Left lung (tissue), 10 donors: ENCODE data around the gene TNFRSF18. TPM values are rescaled to one million over a fixed set of nuclear protein-coding genes. Genes with fewer than 3 reads are reported as not detected.

Source experiments
- ATAC-seq: fragments of 200-7000 bp; cut with Tn5 transposase; one replicate; pipeline ENCODE4 v1.9.1; 2020; ENCODE audit warnings: moderate library complexity
- DNase-seq, 4 donors: peaks; one replicate each; pipeline ENCODE4 v3.0.0-alpha.2; 2013 to 2020
- H3K27ac ChIP-seq, 2 donors: fragments of 200-600 bp; sonication (generic) in 1 of 2; one replicate each; pipeline versions ENCODE4 v1.5.0 to v1.8.0; 2020 to 2021
- H3K27me3 ChIP-seq, 2 donors: fragments of 200-600 bp; sonication (generic) in 1 of 2; one replicate each; pipeline versions ENCODE4 v1.5.0 to v1.8.0; 2020 to 2021
- H3K36me3 ChIP-seq, 2 donors: fragments of 200-600 bp; sonication (generic) in 1 of 2; one replicate each; pipeline versions ENCODE4 v1.5.0 to v1.8.0; 2020 to 2021
- H3K4me1 ChIP-seq, 2 donors: fragments of 200-600 bp; one replicate each; pipeline ENCODE4 v1.8.0; 2021
- H3K4me3 ChIP-seq, 2 donors: fragments of 200-600 bp; sonication (generic) in 1 of 2; one replicate each; pipeline versions ENCODE4 v1.5.0 to v1.8.0; 2020 to 2021; ENCODE audit warnings: mild to moderate bottlenecking in 1 of 2
- H3K9me3 ChIP-seq, 2 donors: fragments of 200-600 bp; sonication (generic) in 1 of 2; one replicate each; pipeline versions ENCODE4 v1.5.0 to v1.8.0; 2020 to 2021
- intact Hi-C, 2 donors: fragments of 100-400 bp; cut with DNase I; formaldehyde crosslinking; loops; one replicate each; pipeline versions ENCODE4 v1.11.2 to v1.14.2; 2022
- polyA plus RNA-seq, 6 donors: library from polyadenylated mRNA; unstranded; fragments of 120-200 nt; gene quantifications; one replicate each; pipeline ENCODE4 v1.2.1, GENCODE V29; 2013; ENCODE audit not compliant: insufficient read length in 6 of 6
- total RNA-seq, 2 donors: library from RNA; stranded (reverse); fragmentation: NEBNext Ultra II Directional; extraction: Animal tissue kit (Norgen Biotek cat#: 25700); gene quantifications; one replicate each; pipeline ENCODE4 v1.2.1, GENCODE V29; 2021
- TF ChIP-seq, protein P1 (sequence below), 2 donors: fragments of 200-600 bp; sonication (generic) in 1 of 2; IDR thresholded peaks; one replicate each; pipeline versions ENCODE4 v1.5.0 to v1.8.0; 2021; ENCODE audit warnings: antibody characterized with exemption in 2 of 2
- donor health status: DM: no; HTN: yes; CAD: no.
- donor health status: DM: no; HTN: no; CAD: no.

Gene TNFRSF18
- total and polyA plus RNA-seq, 8 donors, result 0.38 to 1.3 (median 0.62) TPM

- Histone ChIP-seq H3K36me3 (no peaks in the 10 kb centered on the region), H3K4me1 (peaks cover 0 to 3% of the 10 kb centered on the region in 2 donors), H3K27ac (no peak overlapping the region), H3K9me3 (no peaks in the 10 kb centered on the region), H3K27me3 (peaks cover 33 to 83% of the 10 kb centered on the region in 2 donors), H3K4me3 (no peak overlapping the region)
- ATAC-seq (no peak), DNase-seq (no peak)
- TF ChIP-seq, protein P1, sequence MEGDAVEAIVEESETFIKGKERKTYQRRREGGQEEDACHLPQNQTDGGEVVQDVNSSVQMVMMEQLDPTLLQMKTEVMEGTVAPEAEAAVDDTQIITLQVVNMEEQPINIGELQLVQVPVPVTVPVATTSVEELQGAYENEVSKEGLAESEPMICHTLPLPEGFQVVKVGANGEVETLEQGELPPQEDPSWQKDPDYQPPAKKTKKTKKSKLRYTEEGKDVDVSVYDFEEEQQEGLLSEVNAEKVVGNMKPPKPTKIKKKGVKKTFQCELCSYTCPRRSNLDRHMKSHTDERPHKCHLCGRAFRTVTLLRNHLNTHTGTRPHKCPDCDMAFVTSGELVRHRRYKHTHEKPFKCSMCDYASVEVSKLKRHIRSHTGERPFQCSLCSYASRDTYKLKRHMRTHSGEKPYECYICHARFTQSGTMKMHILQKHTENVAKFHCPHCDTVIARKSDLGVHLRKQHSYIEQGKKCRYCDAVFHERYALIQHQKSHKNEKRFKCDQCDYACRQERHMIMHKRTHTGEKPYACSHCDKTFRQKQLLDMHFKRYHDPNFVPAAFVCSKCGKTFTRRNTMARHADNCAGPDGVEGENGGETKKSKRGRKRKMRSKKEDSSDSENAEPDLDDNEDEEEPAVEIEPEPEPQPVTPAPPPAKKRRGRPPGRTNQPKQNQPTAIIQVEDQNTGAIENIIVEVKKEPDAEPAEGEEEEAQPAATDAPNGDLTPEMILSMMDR (IDR thresholded peaks at IDR 0.05), result no peak
- intact Hi-C loops, result loop anchor here in 1 of 2 donors (10.0 kb wide), 1 partner anchor 116 kb away; no protein-coding TSS in a partner anchor
These were observed 34.6 kb upstream of the TNFRSF18 start for GRCh38 chr1:1240822-1241587.

DNA sequence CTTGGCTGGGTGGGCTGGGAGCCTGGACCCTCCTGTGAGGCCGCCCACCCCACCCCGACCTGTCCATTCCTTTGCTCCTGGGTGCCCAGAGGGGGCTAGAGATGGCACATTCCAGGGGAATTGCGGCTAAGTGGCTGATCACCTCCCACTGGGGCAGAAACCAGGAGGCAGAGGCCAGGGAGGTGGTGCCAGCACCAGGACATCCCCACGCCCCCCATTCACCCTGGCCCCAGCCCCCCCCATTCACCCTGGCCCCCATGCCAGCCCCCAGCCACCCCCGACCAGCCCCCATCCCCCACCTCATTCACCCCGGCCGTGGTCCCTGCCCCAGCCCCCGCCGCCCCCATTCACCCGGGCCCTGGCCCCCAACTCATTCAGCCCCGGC is 33.9 kb upstream of the TNFRSF18 start:
- Histone ChIP-seq H3K9me3 (no peaks in the 10 kb centered on the region), H3K27ac (no peak overlapping the region), H3K27me3 (peaks cover 28 to 76% of the 10 kb centered on the region in 2 donors), H3K36me3 (no peaks in the 10 kb centered on the region), H3K4me3 (no peak overlapping the region), H3K4me1 (no peaks in the 10 kb centered on the region)
- intact Hi-C loops, result loop anchor here in 1 of 2 donors (10.0 kb wide), 1 partner anchor 116 kb away; no protein-coding TSS in a partner anchor
- TF ChIP-seq, protein P1 (IDR thresholded peaks at IDR 0.05), result no peak
- ATAC-seq, result no peak
- no peak for DNase-seq

DNA sequence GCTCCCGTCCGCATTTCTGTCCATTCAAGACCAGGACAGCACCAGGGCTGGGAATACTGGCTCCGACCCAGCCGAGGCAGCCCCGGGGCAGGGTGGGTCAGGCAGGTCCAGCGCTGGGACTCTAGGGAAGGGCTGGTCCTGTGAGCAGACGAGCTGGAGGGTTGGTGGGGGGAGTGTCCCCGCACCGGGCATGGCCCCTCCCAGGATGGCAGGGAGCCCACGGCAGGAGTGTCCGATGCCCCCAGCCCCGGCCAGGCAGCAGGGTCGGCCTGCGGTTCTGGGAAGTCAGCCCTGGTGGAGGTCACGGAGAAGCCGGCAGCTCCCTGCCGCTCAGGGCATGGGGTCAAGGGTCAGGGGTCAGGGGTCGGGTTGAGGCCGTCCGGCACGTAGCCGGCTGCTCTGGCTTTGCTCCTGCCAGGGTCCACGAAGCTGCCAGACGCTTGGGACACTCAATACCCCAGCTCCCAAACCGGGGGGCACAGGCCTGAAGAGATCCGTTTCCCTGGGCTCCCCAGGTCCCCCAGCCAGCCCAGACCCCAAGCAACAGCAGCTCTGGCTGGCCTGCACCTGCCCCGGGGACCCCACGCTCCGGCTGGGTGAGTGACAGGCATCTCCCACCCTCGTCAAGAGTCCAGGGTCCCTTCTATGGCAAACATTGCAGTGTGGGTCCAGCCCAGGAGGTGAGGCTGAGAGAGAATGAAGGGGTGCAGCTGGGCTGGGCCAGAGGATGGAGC is 33.4 kb upstream of the TNFRSF18 start:
- ATAC-seq (no peak), DNase-seq (no peak)
- H3K9me3 ChIP-seq, result no peaks in the 10 kb centered on the region
- intact Hi-C loops, result loop anchor here in 1 of 2 donors (10.0 kb wide), 1 partner anchor 115 kb away; no protein-coding TSS in a partner anchor
- no peaks in the 10 kb centered on the region for H3K4me1 ChIP-seq
- TF ChIP-seq, protein P1 (IDR thresholded peaks at IDR 0.05), result no peak
- no peak overlapping the region for H3K27ac ChIP-seq
- no peak overlapping the region for H3K4me3 ChIP-seq
- H3K27me3 ChIP-seq, result peaks cover 28 to 75% of the 10 kb centered on the region in 2 donors
- no peaks in the 10 kb centered on the region for H3K36me3 ChIP-seq

GRCh38 chr1:1239227-1239613 is 32.8 kb upstream of the TNFRSF18 start:
- TF ChIP-seq, protein P1 (IDR thresholded peaks at IDR 0.05), result no peak
- Histone ChIP-seq H3K36me3 (peaks cover 0 to 4% of the 10 kb centered on the region in 2 donors), H3K9me3 (no peaks in the 10 kb centered on the region), H3K4me1 (no peaks in the 10 kb centered on the region), H3K27me3 (peaks cover 28 to 72% of the 10 kb centered on the region in 2 donors), H3K27ac (no peak overlapping the region), H3K4me3 (no peak overlapping the region)
- ATAC-seq (no peak), DNase-seq (no peak)
- intact Hi-C loops, result no loop called here

- H3K4me3 ChIP-seq, result no peak overlapping the region
- no peak for DNase-seq
- ATAC-seq, result no peak
- intact Hi-C loops, result no loop called here
- TF ChIP-seq, protein P1 (IDR thresholded peaks at IDR 0.05), result no peak
- H3K4me1 ChIP-seq, result peaks cover 0 to 4% of the 10 kb centered on the region in 2 donors
- H3K27ac ChIP-seq, result no peak overlapping the region
- peaks cover 0 to 5% of the 10 kb centered on the region in 2 donors for H3K36me3 ChIP-seq
- H3K27me3 ChIP-seq, result peaks cover 28 to 67% of the 10 kb centered on the region in 2 donors
- no peaks in the 10 kb centered on the region for H3K9me3 ChIP-seq
These were observed 32.3 kb upstream of the TNFRSF18 start for GRCh38 chr1:1238702-1239178.
